ENCODE measurements around the gene CLCN5. TPM values are rescaled to one million over a fixed set of nuclear protein-coding genes. Genes with fewer than 3 reads are reported as not detected.

The CLCN5 gene
- total RNA-seq, 4 donors from 2014 or later, result 5.3 to 8.0 (median 7.2) TPM

- Histone ChIP-seq H3K27me3 (peaks cover 0 to 2% (median 0%) of the 10 kb centered on the region in 4 donors), H3K4me1 (no peaks in the 10 kb centered on the region), H3K27ac (no peak overlapping the region), H3K36me3 (no peaks in the 10 kb centered on the region), H3K4me3 (no peak overlapping the region), H3K9me3 (no peaks in the 10 kb centered on the region)
- no peak for TF ChIP-seq POLR2A (IDR thresholded peaks at IDR 0.05)
- TF ChIP-seq CTCF (IDR thresholded peaks at IDR 0.05), result no peak
- intact Hi-C loops (cut with DNase I), result no loop called here
- 53 to 89% methylated on average over 1 of the region's 1 CpG for WGBS, 2 donors
- DNase-seq, result no peak
Measured at GRCh38 chrX:50103176-50103575, 180.8 kb downstream of the CLCN5 start.

GRCh38 chrX:50103866-50104566 lies 181.6 kb downstream of the CLCN5 start:
- Histone ChIP-seq H3K27ac (no peak overlapping the region), H3K9me3 (no peaks in the 10 kb centered on the region), H3K4me1 (no peaks in the 10 kb centered on the region), H3K4me3 (no peak overlapping the region), H3K27me3 (peaks cover 0 to 2% (median 0%) of the 10 kb centered on the region in 4 donors), H3K36me3 (no peaks in the 10 kb centered on the region)
- intact Hi-C loops (cut with DNase I), result no loop called here
- WGBS, 2 donors, result 55 to 77% methylated on average over 5 of the region's 5 CpGs
- DNase-seq, result no peak
- TF ChIP-seq POLR2A (IDR thresholded peaks at IDR 0.05), result no peak
- no peak for TF ChIP-seq CTCF (IDR thresholded peaks at IDR 0.05)

- H3K9me3 ChIP-seq, result no peaks in the 10 kb centered on the region
- intact Hi-C loops (cut with DNase I), result no loop called here
Measured at GRCh38 chrX:50106051-50106675, 183.8 kb downstream of the CLCN5 start.

GRCh38 chrX:50107470-50107869 lies 185.1 kb downstream of the CLCN5 start:
- Histone ChIP-seq H3K9me3 (no peaks in the 10 kb centered on the region), H3K27ac (no peak overlapping the region), H3K4me1 (no peaks in the 10 kb centered on the region), H3K36me3 (no peaks in the 10 kb centered on the region), H3K27me3 (no peaks in the 10 kb centered on the region), H3K4me3 (no peak overlapping the region)
- no peak for DNase-seq
- 55 to 76% methylated on average over 2 of the region's 2 CpGs for WGBS, 2 donors
- no peak for TF ChIP-seq POLR2A (IDR thresholded peaks at IDR 0.05)
- no peak for TF ChIP-seq CTCF (IDR thresholded peaks at IDR 0.05)
- intact Hi-C loops (cut with DNase I), result no loop called here

More at GRCh38 chrX:50106051-50106675, 183.8 kb downstream of the CLCN5 start:
- TF ChIP-seq CTCF (IDR thresholded peaks at IDR 0.05) (no peak), POLR2A (IDR thresholded peaks at IDR 0.05) (no peak)
- Histone ChIP-seq H3K4me1 (no peaks in the 10 kb centered on the region), H3K27me3 (no peaks in the 10 kb centered on the region), H3K36me3 (no peaks in the 10 kb centered on the region), H3K4me3 (no peak overlapping the region), H3K27ac (no peak overlapping the region)
- no peak for DNase-seq
- WGBS, 2 donors, result 62 to 78% methylated on average over 4 of the region's 6 CpGs

GRCh38 chrX:50108264-50108663 lies 185.9 kb downstream of the CLCN5 start:
- H3K27me3 ChIP-seq, result no peaks in the 10 kb centered on the region
- no peak for TF ChIP-seq CTCF (IDR thresholded peaks at IDR 0.05)
- TF ChIP-seq POLR2A (IDR thresholded peaks at IDR 0.05), result no peak
- H3K9me3 ChIP-seq, result no peaks in the 10 kb centered on the region
- WGBS, 2 donors, result 39 to 42% methylated on average over 2 of the region's 2 CpGs
- intact Hi-C loops (cut with DNase I), result no loop called here
- H3K36me3 ChIP-seq, result no peaks in the 10 kb centered on the region
- H3K27ac ChIP-seq, result no peak overlapping the region
- no peaks in the 10 kb centered on the region for H3K4me1 ChIP-seq
- no peak overlapping the region for H3K4me3 ChIP-seq
- DNase-seq, result no peak
